Fibroblast of lung (primary cell): ENCODE measurements around the gene NTSR2. TPM values are rescaled to one million over a fixed set of nuclear protein-coding genes. Genes with fewer than 3 reads are reported as not detected.
A peak's percentile ranks its signal among the peaks of the same experiment; 100 is the strongest.

Experiments
- DNase-seq, 2 donors: peaks; one replicate each; pipeline versions ENCODE4 v3.0.0 to v3.0.0-alpha.2; 2010; ENCODE audit warnings: low read depth in 2 of 2
- H2AFZ ChIP-seq: 2 replicates; pipeline ENCODE4 v1.5.1; 2012; ENCODE audit warnings: low read length, control low read depth, inconsistent platforms
- H3K27ac ChIP-seq: 2 replicates; pipeline ENCODE4 v1.5.1; 2011; ENCODE audit warnings: low read length, control low read depth; ENCODE audit not compliant: insufficient read depth
- H3K27me3 ChIP-seq: 2 replicates; pipeline ENCODE4 v1.5.1; 2011; ENCODE audit warnings: mild to moderate bottlenecking, low read length; ENCODE audit not compliant: control insufficient read depth, insufficient read depth
- H3K36me3 ChIP-seq: 2 replicates; pipeline ENCODE4 v1.5.1; 2011; ENCODE audit warnings: low read length; ENCODE audit not compliant: control insufficient read depth, insufficient read depth
- H3K4me1 ChIP-seq: 2 replicates; pipeline ENCODE4 v1.5.1; 2011; ENCODE audit warnings: low read length; ENCODE audit not compliant: control insufficient read depth, insufficient read depth; ENCODE audit errors: extremely low read depth
- H3K4me2 ChIP-seq: 2 replicates; pipeline ENCODE4 v1.5.1; 2011; ENCODE audit warnings: low read length, control low read depth; ENCODE audit not compliant: insufficient read depth; ENCODE audit errors: extremely low read depth
- H3K4me3 ChIP-seq, 4 experiments: fragments of 200-600 bp in 1 of 4; sonication (generic) in 1 of 4; replicated peaks in 1 of 4; 2 replicates each; pipeline ENCODE4 v1.5.1; 2011 to 2016; ENCODE audit warnings: low read length in 4 of 4, low read depth in 3 of 4, mild to moderate bottlenecking in 3 of 4, control low read depth in 2 of 4, inconsistent platforms in 1 of 4, mixed read lengths in 1 of 4; ENCODE audit not compliant: insufficient read depth in 1 of 4; ENCODE audit errors: control extremely low read depth in 1 of 4
- H3K79me2 ChIP-seq: 2 replicates; pipeline ENCODE4 v1.5.1; 2012; ENCODE audit warnings: mild to moderate bottlenecking, low read length, inconsistent platforms; ENCODE audit not compliant: control insufficient read depth, insufficient read depth
- H3K9ac ChIP-seq: 2 replicates; pipeline ENCODE4 v1.5.1; 2011; ENCODE audit warnings: mild to moderate bottlenecking, low read length, control low read depth; ENCODE audit not compliant: insufficient read depth
- H3K9me3 ChIP-seq: 2 replicates; pipeline ENCODE4 v1.5.1; 2012; ENCODE audit warnings: low read depth, low read length; ENCODE audit not compliant: control insufficient read depth, insufficient read depth
- H4K20me1 ChIP-seq: 2 replicates; pipeline ENCODE4 v1.5.1; 2011; ENCODE audit warnings: low read length; ENCODE audit not compliant: control insufficient read depth, insufficient read depth; ENCODE audit errors: extremely low read depth
- CTCF ChIP-seq, 2 donors: IDR thresholded peaks in 1 of 2; conservative IDR thresholded peaks in 1 of 2; 1 replicate in 1 of 2; 2 replicates in 1 of 2; pipeline ENCODE4 v1.5.1; 2011 to 2012; ENCODE audit warnings: low read length in 2 of 2, control low read depth in 1 of 2, inconsistent platforms in 1 of 2, low read depth in 1 of 2, mild to moderate bottlenecking in 1 of 2
- EZH2 ChIP-seq: IDR thresholded peaks from 2 replicates; pipeline ENCODE4 v1.5.1; 2012; ENCODE audit warnings: low read length, control low read depth, mild to moderate bottlenecking; ENCODE audit errors: missing control alignments
- polyA plus RNA-seq, 2 donors: library from polyadenylated mRNA; depleted of rRNA in 1 of 2; stranded (reverse) in 1 of 2; unstranded in 1 of 2; fragments of >200 nt; gene quantifications; 2 replicates each; pipeline ENCODE4 v1.2.1, GENCODE V29; 2011 to 2012; ENCODE audit warnings: missing spikeins in 1 of 2
- total RNA-seq: library from RNA; depleted of rRNA; stranded (reverse); fragments of >200 nt; gene quantifications from 2 replicates; pipeline ENCODE4 v1.2.1, GENCODE V29; 2014

Gene NTSR2
- total and polyA plus RNA-seq, 2 donors (not counting 1 experiment from before 2014, with no cell fraction given), result not detected

GRCh38 chr2:11655495-11655894, 14.5 kb downstream of the NTSR2 start:
- Histone ChIP-seq H4K20me1 (no peaks in the 10 kb centered on the region), H3K79me2 (no peaks in the 10 kb centered on the region), H3K9ac (no peak overlapping the region), H2AFZ (no peak overlapping the region), H3K4me1 (no peaks in the 10 kb centered on the region), H3K27ac (no peak overlapping the region), H3K4me3 (no peak overlapping the region), H3K36me3 (no peaks in the 10 kb centered on the region), H3K4me2 (no peak overlapping the region), H3K27me3 (peaks cover 15% of the 10 kb centered on the region), H3K9me3 (no peaks in the 10 kb centered on the region)
- DNase-seq, result peak in 1 of 2 donors; percentile 50
- TF ChIP-seq EZH2 (no peak), CTCF (conservative IDR thresholded peaks at IDR 0.05 in 1 of 2, IDR thresholded peaks at IDR 0.05 in 1 of 2; ENCODE audit: low read depth in 1 of 2, low read length in 2 of 2) (no peak)

GRCh38 chr2:11652553-11652952, 17.4 kb downstream of the NTSR2 start:
- peaks cover 16% of the 10 kb centered on the region for H3K27me3 ChIP-seq
- TF ChIP-seq CTCF (conservative IDR thresholded peaks at IDR 0.05 in 1 of 2, IDR thresholded peaks at IDR 0.05 in 1 of 2; ENCODE audit: low read depth in 1 of 2, low read length in 2 of 2), result no peak
- TF ChIP-seq EZH2, result no peak
- no peak overlapping the region for H3K9ac ChIP-seq
- no peaks in the 10 kb centered on the region for H3K4me1 ChIP-seq
- no peaks in the 10 kb centered on the region for H4K20me1 ChIP-seq
- no peak overlapping the region for H2AFZ ChIP-seq
- H3K4me2 ChIP-seq, result no peak overlapping the region
- H3K27ac ChIP-seq, result no peak overlapping the region
- H3K79me2 ChIP-seq, result no peaks in the 10 kb centered on the region
- peak in 1 of 2 donors; percentile 15 for DNase-seq
- no peaks in the 10 kb centered on the region for H3K9me3 ChIP-seq
- H3K36me3 ChIP-seq, result no peaks in the 10 kb centered on the region
- no peak overlapping the region for H3K4me3 ChIP-seq

- no peak overlapping the region for H3K4me2 ChIP-seq
- no peak for DNase-seq
- no peaks in the 10 kb centered on the region for H3K79me2 ChIP-seq
- H3K27me3 ChIP-seq, result peaks cover 16% of the 10 kb centered on the region
- no peak overlapping the region for H3K27ac ChIP-seq
- H3K4me1 ChIP-seq, result no peaks in the 10 kb centered on the region
- H2AFZ ChIP-seq, result no peak overlapping the region
- TF ChIP-seq EZH2, result no peak
- no peak for TF ChIP-seq CTCF (conservative IDR thresholded peaks at IDR 0.05 in 1 of 2, IDR thresholded peaks at IDR 0.05 in 1 of 2; ENCODE audit: low read depth in 1 of 2, low read length in 2 of 2)
- no peaks in the 10 kb centered on the region for H3K9me3 ChIP-seq
- H4K20me1 ChIP-seq, result no peaks in the 10 kb centered on the region
- H3K4me3 ChIP-seq, result no peak overlapping the region
- no peaks in the 10 kb centered on the region for H3K36me3 ChIP-seq
- no peak overlapping the region for H3K9ac ChIP-seq
Observed at GRCh38 chr2:11651856-11652548, 18.0 kb downstream of the NTSR2 start.
